ENCODE results near the gene SLC41A3.
"Not testable (repeated sequence)": the region's sequence is repeated elsewhere in the genome, so short reads cannot be mapped to it uniquely, and the experiment has no call there.

The SLC41A3 gene

DNA sequence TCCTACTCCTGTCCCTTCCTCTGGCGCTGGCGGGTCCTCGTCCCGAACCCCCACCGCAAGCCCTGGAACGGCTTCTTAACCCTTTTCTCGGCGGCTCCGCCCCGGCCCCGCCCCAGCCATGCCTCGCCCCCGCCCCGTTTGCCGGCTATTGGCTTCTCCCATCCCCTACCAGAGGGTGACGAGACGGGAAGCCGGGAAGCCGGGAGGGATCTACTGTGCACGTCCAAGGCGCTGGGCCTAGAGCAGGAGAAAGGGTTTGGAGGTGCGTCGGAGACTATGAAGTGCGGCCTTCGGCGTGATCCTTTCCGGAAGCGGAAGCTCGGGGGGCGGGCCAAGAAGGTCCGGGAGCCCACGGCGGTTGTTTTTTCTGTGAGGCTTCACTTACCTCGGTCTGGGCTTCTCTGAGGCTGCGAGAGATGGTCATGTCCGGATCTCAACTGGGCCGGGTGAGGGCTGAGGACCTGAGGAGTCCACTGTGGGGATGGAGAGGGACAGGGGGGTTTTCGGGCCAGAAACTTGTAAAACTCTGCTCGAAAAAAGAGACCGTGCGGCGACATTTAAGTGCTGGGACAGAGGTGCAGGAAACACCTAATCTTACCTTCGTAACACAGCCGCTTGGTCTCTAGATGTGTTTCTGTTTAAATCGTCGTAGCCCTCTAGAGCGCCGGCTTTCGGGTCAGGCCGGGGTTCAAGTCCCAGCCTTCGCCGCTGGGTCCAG is 93.5 kb downstream of the SLC41A3 start:
- DNase-seq: peak; percentile 95
- Histone ChIP-seq H3K4me1 (no peaks in the 10 kb centered on the region), H3K4me3 (ENCODE audit: low read depth, low read length) (peak overlapping the region; percentile 87), H3K36me3 (no peaks in the 10 kb centered on the region), H3K9me3 (no peaks in the 10 kb centered on the region), H3K27me3 (peaks cover 4% of the 10 kb centered on the region; the same call in 1 of the 2 replicates)
- TF ChIP-seq, protein P1, sequence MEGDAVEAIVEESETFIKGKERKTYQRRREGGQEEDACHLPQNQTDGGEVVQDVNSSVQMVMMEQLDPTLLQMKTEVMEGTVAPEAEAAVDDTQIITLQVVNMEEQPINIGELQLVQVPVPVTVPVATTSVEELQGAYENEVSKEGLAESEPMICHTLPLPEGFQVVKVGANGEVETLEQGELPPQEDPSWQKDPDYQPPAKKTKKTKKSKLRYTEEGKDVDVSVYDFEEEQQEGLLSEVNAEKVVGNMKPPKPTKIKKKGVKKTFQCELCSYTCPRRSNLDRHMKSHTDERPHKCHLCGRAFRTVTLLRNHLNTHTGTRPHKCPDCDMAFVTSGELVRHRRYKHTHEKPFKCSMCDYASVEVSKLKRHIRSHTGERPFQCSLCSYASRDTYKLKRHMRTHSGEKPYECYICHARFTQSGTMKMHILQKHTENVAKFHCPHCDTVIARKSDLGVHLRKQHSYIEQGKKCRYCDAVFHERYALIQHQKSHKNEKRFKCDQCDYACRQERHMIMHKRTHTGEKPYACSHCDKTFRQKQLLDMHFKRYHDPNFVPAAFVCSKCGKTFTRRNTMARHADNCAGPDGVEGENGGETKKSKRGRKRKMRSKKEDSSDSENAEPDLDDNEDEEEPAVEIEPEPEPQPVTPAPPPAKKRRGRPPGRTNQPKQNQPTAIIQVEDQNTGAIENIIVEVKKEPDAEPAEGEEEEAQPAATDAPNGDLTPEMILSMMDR (IDR thresholded peaks at IDR 0.05; ENCODE audit: low read depth, low read length): no peak

DNA sequence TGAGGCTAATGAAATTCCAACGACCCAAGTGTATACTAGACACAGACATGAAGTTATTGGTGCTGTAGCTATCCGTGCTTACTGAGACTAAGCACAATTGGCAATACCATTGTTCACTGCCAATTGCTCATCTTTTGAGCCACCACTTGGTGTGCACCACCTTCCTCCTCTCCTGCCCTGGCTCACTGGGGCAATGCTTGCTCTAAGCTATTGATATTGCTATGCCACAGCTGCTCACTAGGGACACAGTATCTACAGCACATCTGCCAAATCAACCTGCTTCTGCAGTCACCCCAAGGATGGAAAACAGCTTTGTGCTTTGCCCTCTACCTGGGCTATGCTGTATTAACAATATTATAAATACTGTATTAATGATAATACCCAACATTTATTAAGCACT is 99.0 kb downstream of the SLC41A3 start:
- not testable (repeated sequence) for H3K4me3 ChIP-seq (ENCODE audit: low read depth, low read length); DNase-seq

DNA sequence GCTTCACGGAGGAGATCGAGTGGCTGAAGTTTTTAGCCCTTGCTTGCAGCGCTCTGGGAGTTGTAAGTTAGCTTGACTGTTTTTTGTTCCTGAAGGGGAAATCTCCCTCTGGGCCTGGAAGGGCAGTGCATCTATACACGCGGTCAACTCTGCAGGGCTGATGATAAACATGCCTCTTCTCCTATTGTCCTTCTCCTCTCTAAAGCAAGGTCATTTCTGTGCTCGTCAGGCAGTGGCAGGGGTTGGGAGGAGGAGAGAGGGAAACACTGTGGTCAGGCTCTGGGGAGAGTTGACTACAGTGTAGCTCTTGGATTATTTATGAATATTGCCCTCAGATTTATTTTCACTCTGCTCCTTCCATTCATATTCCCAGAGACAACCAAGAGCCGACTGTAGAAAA is 106.8 kb downstream of the SLC41A3 start:
- DNase-seq; H3K36me3 ChIP-seq; H3K9me3 ChIP-seq; H3K4me1 ChIP-seq; H3K4me3 ChIP-seq (ENCODE audit: low read depth, low read length); H3K27me3 ChIP-seq: not testable (repeated sequence)

More for the DNA sequence above, 99.0 kb downstream of the SLC41A3 start:
- not testable (repeated sequence) for H3K9me3 ChIP-seq, H3K4me1 ChIP-seq, H3K36me3 ChIP-seq
- peaks cover 10% of the 10 kb centered on the region for H3K27me3 ChIP-seq

DNA sequence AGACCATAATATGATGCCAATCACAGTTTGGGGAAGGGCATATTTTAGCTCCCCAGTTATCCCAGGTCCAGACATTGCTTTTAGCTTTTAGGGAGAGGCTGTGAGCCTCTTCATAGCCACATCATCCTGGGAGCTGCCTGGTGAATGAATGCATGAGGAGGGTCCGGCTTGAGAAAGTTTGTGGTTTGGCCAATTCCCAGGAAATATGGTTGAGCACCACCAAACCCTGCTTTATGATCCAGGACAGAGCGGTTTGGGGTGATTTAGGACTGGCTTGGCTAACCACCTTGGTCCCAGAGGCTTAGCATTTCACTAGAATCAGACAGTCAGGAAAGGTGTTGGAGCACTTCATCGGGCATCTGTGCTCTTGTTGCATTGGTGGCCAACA is 107.9 kb downstream of the SLC41A3 start:
- not testable (repeated sequence) for H3K4me1 ChIP-seq; H3K9me3 ChIP-seq; H3K4me3 ChIP-seq (ENCODE audit: low read depth, low read length); H3K36me3 ChIP-seq; DNase-seq
- H3K27me3 ChIP-seq: peaks cover 13% of the 10 kb centered on the region

DNA sequence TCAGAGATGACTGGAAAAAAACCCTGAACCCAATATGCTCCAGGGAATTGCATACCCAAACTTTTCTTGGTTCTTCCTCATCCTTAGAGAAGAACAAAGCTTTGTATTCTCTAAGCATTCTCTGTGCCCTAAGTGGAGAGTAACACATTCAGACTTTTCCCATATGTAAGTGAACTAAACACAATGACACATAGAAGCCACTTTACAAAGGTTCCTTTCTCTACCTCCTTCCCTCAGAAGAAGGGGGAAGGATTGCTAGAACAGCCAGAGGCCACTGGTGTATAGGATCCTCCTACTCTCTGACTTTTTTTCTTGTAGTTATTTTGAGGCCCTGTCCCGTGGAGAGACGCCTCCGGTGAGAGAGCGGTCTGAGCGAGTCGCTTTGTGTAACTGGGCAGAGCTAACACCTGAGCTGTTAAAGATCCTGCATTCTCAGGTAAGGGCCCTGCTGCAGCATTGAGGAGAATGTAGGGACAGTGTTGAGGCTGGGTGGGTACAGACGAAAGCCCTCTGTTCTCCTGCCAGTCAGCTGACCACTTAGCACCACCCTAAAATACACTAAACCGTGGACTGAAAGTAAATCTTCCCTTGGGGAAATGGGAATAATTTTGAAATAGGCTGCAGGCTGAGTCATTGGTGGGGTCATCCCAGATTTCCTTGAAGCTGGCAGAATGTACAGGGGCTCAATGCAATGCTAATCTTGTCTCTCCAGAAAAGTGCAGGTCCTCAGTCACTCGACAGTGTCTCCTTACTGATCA is 108.5 kb downstream of the SLC41A3 start:
- H3K4me1 ChIP-seq; H3K9me3 ChIP-seq; H3K36me3 ChIP-seq; DNase-seq; H3K4me3 ChIP-seq (ENCODE audit: low read depth, low read length): not testable (repeated sequence)
- H3K27me3 ChIP-seq: peaks cover 16% of the 10 kb centered on the region

DNA sequence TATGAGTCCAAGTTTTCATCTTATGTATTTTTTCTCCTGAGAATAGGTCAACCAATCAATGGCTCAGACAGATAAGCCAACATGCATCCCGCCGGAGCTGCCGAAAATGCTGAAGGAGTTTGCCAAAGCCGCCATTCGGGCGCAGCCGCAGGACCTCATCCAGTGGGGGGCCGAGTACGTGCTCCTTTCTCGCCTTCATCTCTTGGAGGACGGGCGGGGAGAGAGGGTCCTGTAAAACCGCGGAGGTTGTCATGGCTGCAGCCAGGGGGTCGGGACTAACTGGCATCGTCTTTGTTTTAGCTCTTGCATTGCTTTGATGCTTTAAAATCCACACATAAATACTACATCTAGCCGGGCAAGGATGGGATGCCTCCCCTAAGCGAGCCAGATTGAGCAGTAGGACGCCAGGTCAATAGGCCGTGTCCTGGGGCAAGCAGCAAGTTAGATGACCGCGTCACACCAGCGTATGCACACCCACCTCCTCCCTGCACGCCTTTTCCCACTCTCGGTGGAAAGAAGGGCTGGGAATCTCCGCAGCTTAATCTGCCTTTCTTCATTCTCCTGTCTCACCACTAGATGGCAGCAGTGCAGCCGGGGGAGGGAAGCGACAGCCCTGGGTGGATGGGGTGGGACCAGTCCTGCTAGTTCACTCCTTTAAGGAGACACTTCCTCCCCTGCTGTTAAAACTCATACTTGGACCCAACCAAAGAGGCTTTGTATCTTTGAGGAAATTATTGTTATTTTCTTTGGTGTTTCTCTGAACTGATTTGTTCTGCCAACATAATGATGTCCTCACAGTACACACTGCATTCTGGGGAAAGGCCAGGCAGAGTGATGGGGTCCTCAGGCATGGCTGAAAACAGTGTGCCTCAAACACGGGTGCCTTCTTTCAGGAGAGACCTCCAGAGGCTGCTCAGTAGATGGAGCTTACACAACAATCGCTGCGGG is 111.7 kb downstream of the SLC41A3 start:
- DNase-seq: peak; percentile 47
- peak overlapping the region; percentile 34 for H3K4me3 ChIP-seq (ENCODE audit: low read depth, low read length)

DNA sequence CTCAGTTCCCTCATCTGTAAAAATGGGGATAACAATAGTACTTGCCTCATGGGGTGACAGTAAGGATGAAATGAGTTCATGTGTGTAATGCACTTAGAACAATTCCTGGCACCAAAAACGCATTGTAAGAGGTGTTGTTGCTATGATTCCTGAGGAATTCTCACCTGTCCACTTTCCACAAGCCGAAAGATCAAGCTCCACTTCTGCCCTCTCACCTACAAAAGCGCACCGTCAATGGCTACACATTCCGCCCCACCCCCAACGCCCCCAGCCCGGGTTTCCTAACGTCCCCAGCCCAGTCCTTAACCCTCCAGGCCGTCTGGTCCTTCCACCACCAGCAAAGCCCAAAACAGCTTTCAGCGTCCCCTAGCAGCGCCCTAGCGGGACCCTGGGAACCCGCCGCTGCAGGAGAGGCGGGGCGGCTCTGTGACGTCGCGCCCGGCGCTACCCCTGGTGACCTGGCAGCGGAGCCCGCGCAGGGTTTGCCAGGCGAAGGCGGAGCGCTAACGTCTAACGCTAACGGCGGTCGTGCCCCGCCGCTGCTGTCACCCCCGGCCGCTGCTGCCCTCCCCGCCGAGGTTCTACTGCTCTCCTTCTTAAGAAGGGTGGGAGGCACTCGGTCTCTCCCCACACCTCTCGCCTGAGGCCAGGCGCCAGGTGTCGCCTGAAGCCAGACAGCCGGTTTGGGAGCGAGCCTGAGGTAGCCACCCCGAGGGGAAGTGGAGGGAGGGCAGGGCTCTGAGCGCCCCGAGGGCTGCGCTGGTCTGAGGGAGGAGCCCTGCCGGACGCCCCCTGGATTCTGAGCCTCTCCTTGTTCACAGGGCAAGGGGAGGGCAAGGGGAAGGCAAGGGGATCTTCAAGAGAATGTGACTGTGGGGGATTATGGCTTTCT is 115.0 kb downstream of the SLC41A3 start, which contains the start of gene ROPN1B:
Gene ROPN1B (plus strand): TSS at position 478 of the 892 bp plus-strand sequence. CDS start 2,877 bp downstream, outside the sequence.
- H3K36me3 ChIP-seq; DNase-seq; H3K9me3 ChIP-seq; H3K4me3 ChIP-seq (ENCODE audit: low read depth, low read length); H3K4me1 ChIP-seq: not testable (repeated sequence)
- peaks cover 20% of the 10 kb centered on the region for H3K27me3 ChIP-seq

More for the DNA sequence above, 111.7 kb downstream of the SLC41A3 start:
- H3K36me3 ChIP-seq, H3K4me1 ChIP-seq, H3K9me3 ChIP-seq: not testable (repeated sequence)
- peaks cover 20% of the 10 kb centered on the region for H3K27me3 ChIP-seq
- TF ChIP-seq, protein P1 (IDR thresholded peaks at IDR 0.05; ENCODE audit: low read depth, low read length): peak; percentile 71

DNA sequence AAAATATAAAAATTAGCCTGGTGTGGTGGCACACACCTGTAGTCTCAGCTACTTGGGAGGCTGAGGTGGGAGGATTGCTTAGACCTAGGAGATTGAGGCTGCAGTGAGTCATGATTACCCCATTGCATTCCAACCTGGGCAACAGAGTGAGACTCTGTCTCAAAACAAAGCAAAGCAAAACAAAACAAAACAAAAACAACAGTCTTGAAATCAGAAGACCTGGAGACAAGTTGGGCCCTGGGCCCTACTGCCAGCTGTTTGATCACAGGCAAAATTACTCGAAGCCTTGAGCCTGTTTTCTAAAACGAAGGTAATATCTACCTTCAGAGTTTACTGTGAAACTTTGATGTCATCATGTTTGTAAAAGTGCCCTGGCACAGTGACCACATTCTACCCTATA is 115.8 kb downstream of the SLC41A3 start:
- not testable (repeated sequence) for DNase-seq; H3K4me3 ChIP-seq (ENCODE audit: low read depth, low read length); H3K4me1 ChIP-seq; H3K9me3 ChIP-seq; H3K36me3 ChIP-seq
- H3K27me3 ChIP-seq: peaks cover 23% of the 10 kb centered on the region
